ENCODE results near the gene CCDC97.

DNA sequence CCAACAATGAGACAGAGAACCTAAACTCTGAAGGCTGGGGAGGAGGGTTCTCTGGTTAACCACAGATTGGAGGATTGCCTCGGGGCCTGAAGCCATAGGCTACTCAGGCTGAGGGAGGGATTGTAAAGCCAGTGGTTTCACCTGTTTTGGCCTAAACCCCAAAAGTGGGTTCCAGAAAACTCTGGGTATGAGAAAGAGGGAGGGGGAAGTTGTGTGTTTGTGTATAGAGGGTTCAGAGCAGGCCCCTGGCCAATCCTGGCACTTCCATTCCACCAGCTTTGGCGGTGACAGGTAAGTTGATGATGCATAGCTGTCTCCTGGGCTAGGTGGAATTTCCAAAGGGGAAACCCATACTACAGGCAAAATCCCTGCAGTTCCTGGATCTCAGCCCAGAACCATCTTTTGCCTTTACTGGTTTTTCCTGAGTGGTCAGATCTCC is 13.5 kb upstream of the CCDC97 start:
- TF ChIP-seq, protein P1, sequence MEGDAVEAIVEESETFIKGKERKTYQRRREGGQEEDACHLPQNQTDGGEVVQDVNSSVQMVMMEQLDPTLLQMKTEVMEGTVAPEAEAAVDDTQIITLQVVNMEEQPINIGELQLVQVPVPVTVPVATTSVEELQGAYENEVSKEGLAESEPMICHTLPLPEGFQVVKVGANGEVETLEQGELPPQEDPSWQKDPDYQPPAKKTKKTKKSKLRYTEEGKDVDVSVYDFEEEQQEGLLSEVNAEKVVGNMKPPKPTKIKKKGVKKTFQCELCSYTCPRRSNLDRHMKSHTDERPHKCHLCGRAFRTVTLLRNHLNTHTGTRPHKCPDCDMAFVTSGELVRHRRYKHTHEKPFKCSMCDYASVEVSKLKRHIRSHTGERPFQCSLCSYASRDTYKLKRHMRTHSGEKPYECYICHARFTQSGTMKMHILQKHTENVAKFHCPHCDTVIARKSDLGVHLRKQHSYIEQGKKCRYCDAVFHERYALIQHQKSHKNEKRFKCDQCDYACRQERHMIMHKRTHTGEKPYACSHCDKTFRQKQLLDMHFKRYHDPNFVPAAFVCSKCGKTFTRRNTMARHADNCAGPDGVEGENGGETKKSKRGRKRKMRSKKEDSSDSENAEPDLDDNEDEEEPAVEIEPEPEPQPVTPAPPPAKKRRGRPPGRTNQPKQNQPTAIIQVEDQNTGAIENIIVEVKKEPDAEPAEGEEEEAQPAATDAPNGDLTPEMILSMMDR (conservative IDR thresholded peaks at IDR 0.05) = no peak
- TF ChIP-seq EZH2 (IDR thresholded peaks at IDR 0.05; ENCODE audit: low read depth) = no peak
